CD4-positive, alpha-beta T cell treated with Interleukin-15 for 1 hour (primary cell): ENCODE results near the gene SH2D5.
"Not testable (repeated sequence)": the region's sequence is repeated elsewhere in the genome, so short reads cannot be mapped to it uniquely, and the experiment has no call there.

Experiments used
- DNase-seq: peaks from one replicate; pipeline ENCODE4 v3.0.0-alpha.2; 2020

The SH2D5 gene

DNA sequence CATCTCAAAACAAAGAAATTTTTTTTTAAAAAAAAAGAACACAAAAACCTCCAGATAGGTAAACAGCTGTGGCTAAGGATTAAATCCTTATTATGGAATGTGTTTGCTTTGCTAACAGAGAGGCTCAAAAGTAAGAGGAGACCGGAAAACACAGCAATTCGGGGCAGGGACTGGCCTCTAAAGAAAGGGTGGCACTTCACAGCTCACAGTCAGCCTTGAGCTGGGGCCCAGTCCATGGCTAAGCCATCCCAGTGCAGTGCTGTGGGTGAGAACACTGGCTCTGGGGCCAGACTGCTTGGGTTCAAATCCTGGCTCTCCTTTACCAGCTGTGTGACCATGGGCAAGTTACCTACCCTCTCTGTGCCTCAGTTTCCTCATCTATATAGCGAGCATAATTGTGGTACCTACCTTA, 42.9 kb downstream of the SH2D5 start:
- DNase-seq: no peak

DNA sequence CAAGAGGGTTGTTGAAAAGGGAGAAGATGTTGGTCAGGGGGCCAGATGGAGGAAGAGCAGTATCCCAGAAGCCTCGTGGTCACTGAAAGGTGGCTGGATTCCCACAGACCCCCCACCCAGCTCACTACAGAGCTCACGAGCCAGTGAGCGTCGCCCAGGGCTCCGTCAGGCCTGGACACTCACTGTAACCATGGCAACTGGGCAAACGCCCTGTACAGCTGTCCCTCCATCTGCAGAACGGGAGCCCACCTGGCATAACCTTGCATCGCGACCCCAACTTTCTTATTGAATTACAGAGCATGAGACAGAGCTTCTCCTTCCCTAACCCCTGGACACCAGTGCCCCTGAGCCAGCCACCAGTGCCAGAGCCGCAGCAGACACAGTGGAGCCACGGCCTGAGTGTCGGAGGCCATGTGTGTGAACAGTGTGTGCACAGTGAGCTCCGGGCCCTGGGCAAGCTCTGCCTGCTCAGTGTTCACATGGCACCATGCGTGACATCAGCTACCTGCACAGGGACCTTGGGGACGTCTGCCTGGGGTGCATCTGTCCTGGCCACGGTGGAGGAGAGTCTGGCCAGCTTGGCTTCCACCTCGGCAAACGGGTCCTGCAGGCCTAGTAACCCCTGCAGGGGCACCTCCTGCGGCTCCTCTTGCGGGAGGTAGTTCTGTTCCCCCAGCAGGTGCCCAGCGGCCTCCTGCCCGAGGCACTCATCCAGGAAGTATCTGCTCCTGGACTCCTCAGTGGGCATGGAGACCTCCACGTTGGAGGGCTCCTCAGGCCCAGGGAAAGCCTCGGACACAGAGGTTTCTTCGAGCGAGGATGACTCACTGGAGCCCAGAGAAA, 45.4 kb downstream of the SH2D5 start:
- no peak for DNase-seq

GRCh38 chr1:20685741-20686140, 46.8 kb downstream of the SH2D5 start:
- DNase-seq: no peak

DNA sequence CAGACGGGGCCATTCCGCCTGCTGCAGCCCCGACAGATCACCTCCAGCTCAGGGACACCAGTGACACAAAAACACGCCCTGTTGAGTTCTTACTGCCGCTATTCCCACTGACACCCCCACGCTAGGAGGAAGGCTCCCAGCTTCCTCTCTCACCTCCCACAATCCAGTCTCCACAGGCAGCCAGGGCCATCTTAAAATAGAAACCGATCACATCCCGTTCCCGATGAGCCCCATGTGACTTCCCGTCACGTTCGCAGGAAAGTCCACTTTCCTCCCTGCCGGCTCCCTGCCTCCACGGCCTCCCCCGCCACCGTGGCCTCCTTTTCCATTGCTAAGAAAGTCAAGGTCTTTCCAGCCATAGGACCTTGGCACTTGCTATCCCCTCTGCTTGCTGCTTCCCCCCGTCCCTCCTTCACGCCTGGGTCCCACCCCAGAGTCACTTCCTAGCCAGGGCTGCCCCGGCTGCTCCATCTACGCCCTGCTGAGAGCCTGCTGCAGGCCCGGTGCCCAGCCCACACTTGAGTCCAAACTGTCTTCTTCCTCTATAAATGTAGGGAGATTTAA, 47.3 kb downstream of the SH2D5 start:
- DNase-seq: no peak

DNA sequence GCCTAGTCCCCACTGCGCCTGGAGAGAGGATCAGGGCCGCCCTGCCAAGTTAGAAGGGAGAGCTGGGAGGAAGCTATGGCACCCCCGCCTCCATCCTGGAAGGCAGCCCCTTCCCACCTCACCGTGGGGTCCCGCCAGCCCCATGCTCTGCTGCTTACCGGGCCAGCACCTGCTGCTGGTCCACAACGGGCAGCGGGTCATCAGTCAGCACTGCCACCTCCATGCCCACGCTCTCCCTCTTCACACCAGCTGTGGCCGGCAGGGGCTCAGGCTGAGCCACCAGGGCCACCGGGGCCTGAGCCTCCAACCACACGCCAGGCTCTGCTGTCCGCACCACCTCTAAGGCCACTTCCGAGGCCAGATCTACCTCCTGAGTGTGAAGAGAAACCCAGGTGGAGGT, 47.9 kb downstream of the SH2D5 start:
- DNase-seq: no peak

DNA sequence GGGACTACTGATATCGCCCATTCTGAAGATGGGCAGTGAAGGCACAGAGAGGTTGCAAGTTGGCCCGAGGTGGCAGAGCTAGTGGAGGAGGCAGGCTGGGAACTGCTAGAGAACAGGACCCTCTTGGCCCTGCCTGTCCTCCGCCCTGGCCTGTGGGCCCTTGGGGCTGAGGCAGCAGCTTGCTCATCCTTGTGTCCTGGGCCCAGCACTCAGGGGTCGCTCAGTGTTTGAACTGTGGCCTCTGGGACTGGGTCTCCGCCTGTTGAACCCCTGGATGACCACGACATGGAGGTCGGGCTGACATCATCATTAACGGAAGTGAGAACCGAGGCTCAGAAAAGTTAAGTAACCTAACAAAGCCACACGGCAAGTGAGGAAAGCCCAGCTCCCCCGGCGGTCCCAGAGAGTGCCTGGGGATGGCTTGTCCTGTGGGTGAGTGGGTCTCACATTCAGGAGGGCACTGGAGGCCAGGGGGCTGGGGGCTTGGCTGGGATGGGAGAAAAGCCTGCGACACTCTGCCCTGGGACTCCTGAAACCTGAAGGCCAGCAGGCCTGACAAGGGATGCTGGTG, 48.4 kb downstream of the SH2D5 start:
- DNase-seq: no peak

GRCh38 chr1:20683614-20684013, 48.9 kb downstream of the SH2D5 start:
- no peak for DNase-seq

DNA sequence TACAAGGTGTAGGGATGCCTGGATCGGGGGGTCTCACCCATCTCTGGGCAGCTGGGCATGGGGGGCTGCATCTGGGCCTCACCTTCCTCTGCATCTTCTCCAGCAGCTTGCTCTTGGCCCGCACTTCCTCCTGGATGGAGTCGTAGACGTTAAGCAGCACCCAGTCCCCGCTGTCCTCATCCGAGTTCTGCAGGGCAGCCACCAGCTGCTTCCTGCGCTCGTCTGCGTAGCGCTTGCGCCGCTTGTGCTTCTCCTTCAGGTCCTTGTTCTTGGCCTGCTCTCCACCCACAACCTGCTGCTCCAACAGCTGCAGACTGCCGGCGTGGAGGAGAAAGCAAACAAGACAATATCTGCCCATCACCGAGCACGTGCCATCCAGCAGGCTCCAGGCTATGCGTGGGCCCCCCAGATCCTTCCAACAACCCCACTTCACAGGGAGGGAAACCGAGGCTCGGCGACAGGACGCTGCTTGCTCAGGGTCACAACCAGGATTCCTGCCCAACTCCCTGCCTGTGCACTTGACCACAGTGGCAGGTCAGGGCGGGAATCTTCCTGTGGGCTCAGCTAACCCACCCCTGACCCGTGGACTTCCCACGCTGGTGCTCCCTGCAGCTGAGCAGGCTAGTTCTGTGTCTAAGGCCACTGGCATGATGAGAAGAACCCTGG, 49.8 kb downstream of the SH2D5 start:
- DNase-seq: no peak

GRCh38 chr1:20681999-20682398, 50.5 kb downstream of the SH2D5 start:
- no peak for DNase-seq

DNA sequence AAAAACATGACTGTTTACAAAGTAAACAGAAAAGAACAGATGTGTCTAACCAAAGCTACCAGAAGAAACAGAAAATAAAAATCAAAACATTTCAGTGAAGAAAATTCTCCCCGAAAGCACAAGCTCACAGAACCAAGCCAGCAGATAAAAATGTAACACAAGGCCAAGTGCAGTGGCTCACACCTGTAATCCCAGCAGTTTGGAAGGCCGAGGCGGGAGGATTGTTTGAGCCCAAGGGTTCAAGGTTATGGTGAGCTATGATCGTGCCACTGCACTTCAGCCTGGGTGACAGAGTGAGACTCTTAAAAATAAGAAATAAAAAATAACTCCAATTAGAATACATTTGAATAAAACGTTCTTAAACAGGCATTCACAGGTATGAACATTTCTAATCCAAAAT, 52.2 kb downstream of the SH2D5 start:
- DNase-seq: no peak

- no peak for DNase-seq
These were observed 53.9 kb downstream of the SH2D5 start for GRCh38 chr1:20678599-20678998.

DNA sequence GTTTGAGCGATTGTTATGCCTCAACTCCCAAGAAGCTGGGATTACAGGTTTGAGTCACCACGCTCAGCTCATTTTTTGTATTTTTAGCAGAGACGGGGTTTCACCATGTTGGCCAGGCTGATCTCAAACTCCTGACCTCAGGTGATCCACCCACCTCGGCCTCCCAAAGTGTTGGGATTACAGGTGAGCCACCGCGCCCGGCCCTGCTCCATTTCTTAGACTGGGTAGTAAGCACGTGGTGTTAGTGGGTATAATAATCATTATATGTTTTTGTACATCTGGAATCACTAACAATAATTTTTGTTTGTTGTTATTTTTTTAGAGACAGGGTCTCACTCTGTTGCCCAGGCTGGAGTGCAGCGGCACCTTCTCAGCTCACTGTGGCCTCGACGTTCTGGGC, 58.9 kb downstream of the SH2D5 start:
- DNase-seq: not testable (repeated sequence)

GRCh38 chr1:20672265-20672632, 60.3 kb downstream of the SH2D5 start:
- no peak for DNase-seq

DNA sequence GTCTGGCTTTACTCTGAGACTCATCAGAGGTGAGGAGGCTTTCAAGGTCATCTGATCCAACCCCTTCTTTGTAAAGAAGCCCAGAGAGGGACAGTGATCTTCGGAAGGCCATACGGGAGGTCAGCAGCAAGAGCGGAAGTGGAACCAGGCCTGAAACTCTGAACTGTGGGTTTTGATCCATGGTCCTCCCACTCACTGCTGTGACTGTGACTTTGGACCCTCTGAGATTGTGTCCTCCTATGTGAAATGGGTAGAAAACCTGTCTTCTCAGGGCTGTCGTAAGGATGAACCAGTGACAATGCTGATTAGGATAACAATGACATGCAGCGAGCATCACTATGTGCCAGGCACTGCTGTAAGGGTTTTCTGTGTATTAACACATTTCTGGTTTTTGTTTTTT, 61.6 kb downstream of the SH2D5 start:
- DNase-seq: no peak
